Measurements from ENCODE around the gene RAD51B.
A peak's percentile ranks its signal among the peaks of the same experiment; 100 is the strongest.

RAD51B gene

DNA sequence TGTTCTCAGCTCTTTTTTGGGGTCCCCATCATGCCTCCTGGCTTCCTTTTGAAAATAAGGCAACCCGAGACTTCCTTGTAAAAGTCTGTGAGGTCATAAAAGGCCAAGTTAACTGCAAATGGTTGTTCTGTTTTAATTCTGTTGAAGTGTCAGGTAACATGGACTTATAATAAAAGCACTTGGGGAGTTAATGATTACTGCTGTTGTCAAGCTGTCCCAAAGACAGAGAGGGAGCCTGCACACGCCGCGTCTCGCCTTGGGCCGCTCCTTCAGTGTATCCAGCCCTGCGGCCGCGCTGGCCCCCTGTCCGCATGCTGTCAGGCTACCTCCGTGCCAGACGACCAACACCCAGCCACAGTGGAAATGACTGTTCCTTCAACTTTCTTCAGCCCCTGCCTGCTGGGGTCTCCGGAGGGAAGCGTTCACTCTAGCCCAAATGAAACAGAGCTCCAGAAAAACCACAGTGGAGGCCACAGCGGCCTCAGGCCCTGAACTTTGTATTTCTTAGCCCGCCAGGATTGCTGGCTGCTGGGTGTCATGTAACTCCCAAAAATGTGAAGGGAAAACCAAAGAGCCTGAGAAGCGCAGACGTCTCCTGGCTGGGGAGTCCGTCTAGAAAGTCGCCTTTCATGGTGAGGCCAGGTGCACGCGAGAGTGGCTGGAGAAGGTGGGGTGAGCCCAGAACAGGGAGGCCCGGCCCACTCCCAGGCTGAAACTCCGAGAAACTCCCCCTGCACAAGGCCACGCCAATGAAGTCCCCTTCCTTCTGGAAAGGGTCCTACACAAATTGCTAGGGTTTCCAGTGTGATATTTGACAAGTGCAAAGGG lies 784.2 kb downstream of the RAD51B start:
- no peaks in the 10 kb centered on the region for H3K36me3 ChIP-seq (ENCODE audit: control insufficient read depth in 1 of 2, insufficient read depth in 2 of 2, low read length in 2 of 2)
- peaks cover 35 to 38% of the 10 kb centered on the region in 2 donors for H3K4me1 ChIP-seq (ENCODE audit: control insufficient read depth in 1 of 2, insufficient read depth in 2 of 2, low read length in 2 of 2)
- H3K9me3 ChIP-seq (ENCODE audit: control insufficient read depth in 1 of 2, low read length in 2 of 2): no peaks in the 10 kb centered on the region
- no peak overlapping the region for H3K9ac ChIP-seq (ENCODE audit: low read depth in 1 of 2, low read length in 2 of 2)
- no peak overlapping the region for H3K4me3 ChIP-seq (ENCODE audit: low read depth in 1 of 2, low read length in 2 of 2)
- no peak overlapping the region for H3K27ac ChIP-seq (ENCODE audit: low read depth, low read length)
- H3K27me3 ChIP-seq (ENCODE audit: control insufficient read depth in 1 of 2, insufficient read depth in 2 of 2, low read length in 2 of 2): no peaks in the 10 kb centered on the region

GRCh38 chr14:68604361-68604730 lies 784.8 kb downstream of the RAD51B start:
- H3K36me3 ChIP-seq (ENCODE audit: control insufficient read depth in 1 of 2, insufficient read depth in 2 of 2, low read length in 2 of 2): no peaks in the 10 kb centered on the region
- no peak overlapping the region for H3K9ac ChIP-seq (ENCODE audit: low read depth in 1 of 2, low read length in 2 of 2)
- H3K4me3 ChIP-seq (ENCODE audit: low read depth in 1 of 2, low read length in 2 of 2): no peak overlapping the region
- no peak overlapping the region for H3K27ac ChIP-seq (ENCODE audit: low read depth, low read length)
- no peaks in the 10 kb centered on the region for H3K27me3 ChIP-seq (ENCODE audit: control insufficient read depth in 1 of 2, insufficient read depth in 2 of 2, low read length in 2 of 2)
- peaks cover 32% of the 10 kb centered on the region in 2 donors for H3K4me1 ChIP-seq (ENCODE audit: control insufficient read depth in 1 of 2, insufficient read depth in 2 of 2, low read length in 2 of 2)
- H3K9me3 ChIP-seq (ENCODE audit: control insufficient read depth in 1 of 2, low read length in 2 of 2): no peaks in the 10 kb centered on the region

- Histone ChIP-seq H3K36me3 (ENCODE audit: control insufficient read depth in 1 of 2, insufficient read depth in 2 of 2, low read length in 2 of 2) (no peaks in the 10 kb centered on the region), H3K9ac (ENCODE audit: low read depth in 1 of 2, low read length in 2 of 2) (no peak overlapping the region), H3K9me3 (ENCODE audit: control insufficient read depth in 1 of 2, low read length in 2 of 2) (no peaks in the 10 kb centered on the region), H3K4me3 (ENCODE audit: low read depth in 1 of 2, low read length in 2 of 2) (no peak overlapping the region), H3K4me1 (ENCODE audit: control insufficient read depth in 1 of 2, insufficient read depth in 2 of 2, low read length in 2 of 2) (peaks cover 27% of the 10 kb centered on the region in 2 donors), H3K27me3 (ENCODE audit: control insufficient read depth in 1 of 2, insufficient read depth in 2 of 2, low read length in 2 of 2) (no peaks in the 10 kb centered on the region), H3K27ac (ENCODE audit: low read depth, low read length) (no peak overlapping the region)
Observed at GRCh38 chr14:68604822-68605221, 785.2 kb downstream of the RAD51B start.

DNA sequence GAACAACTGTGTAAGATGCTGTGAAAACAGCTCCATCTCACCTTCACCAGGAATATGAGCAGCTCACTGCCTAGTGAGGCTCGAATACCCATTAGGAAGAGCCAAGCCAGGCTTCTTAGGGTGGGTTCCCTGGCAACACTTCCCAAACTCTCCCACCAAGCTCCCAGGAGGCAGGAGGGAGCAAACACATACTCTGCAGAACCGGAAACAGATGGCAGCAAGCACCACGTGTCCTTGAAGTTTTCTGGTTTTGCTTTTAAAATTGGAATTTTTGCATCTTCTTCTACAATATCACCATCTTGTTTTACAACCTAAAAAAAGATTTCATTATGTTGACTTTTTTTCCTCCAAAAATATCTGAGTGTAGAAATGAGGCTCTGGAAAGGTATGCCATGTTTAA lies 786.6 kb downstream of the RAD51B start:
- H3K4me1 ChIP-seq (ENCODE audit: control insufficient read depth in 1 of 2, insufficient read depth in 2 of 2, low read length in 2 of 2): peaks cover 18 to 22% of the 10 kb centered on the region in 2 donors
- H3K36me3 ChIP-seq (ENCODE audit: control insufficient read depth in 1 of 2, insufficient read depth in 2 of 2, low read length in 2 of 2): no peaks in the 10 kb centered on the region
- H3K9ac ChIP-seq (ENCODE audit: low read depth in 1 of 2, low read length in 2 of 2): no peak overlapping the region
- H3K9me3 ChIP-seq (ENCODE audit: control insufficient read depth in 1 of 2, low read length in 2 of 2): no peaks in the 10 kb centered on the region
- H3K27me3 ChIP-seq (ENCODE audit: control insufficient read depth in 1 of 2, insufficient read depth in 2 of 2, low read length in 2 of 2): no peaks in the 10 kb centered on the region
- no peak overlapping the region for H3K4me3 ChIP-seq (ENCODE audit: low read depth in 1 of 2, low read length in 2 of 2)
- H3K27ac ChIP-seq (ENCODE audit: low read depth, low read length): no peak overlapping the region

- no peak overlapping the region for H3K27ac ChIP-seq (ENCODE audit: low read depth, low read length)
- H3K9ac ChIP-seq (ENCODE audit: low read depth in 1 of 2, low read length in 2 of 2): no peak overlapping the region
- peaks cover 23 to 27% of the 10 kb centered on the region in 2 donors for H3K4me1 ChIP-seq (ENCODE audit: control insufficient read depth in 1 of 2, insufficient read depth in 2 of 2, low read length in 2 of 2)
Observed at GRCh38 chr14:68606644-68607043, 787.1 kb downstream of the RAD51B start.

GRCh38 chr14:68607081-68607866 lies 787.7 kb downstream of the RAD51B start:
- no peaks in the 10 kb centered on the region for H3K36me3 ChIP-seq (ENCODE audit: control insufficient read depth in 1 of 2, insufficient read depth in 2 of 2, low read length in 2 of 2)
- H3K27me3 ChIP-seq (ENCODE audit: control insufficient read depth in 1 of 2, insufficient read depth in 2 of 2, low read length in 2 of 2): no peaks in the 10 kb centered on the region
- H3K9ac ChIP-seq (ENCODE audit: low read depth in 1 of 2, low read length in 2 of 2): peak overlapping the region in 1 of 2 donors; percentile 11
- H3K4me3 ChIP-seq (ENCODE audit: low read depth in 1 of 2, low read length in 2 of 2): no peak overlapping the region
- no peaks in the 10 kb centered on the region for H3K9me3 ChIP-seq (ENCODE audit: control insufficient read depth in 1 of 2, low read length in 2 of 2)
- peak overlapping the region; percentile 37 for H3K27ac ChIP-seq (ENCODE audit: low read depth, low read length)
- peaks cover 29 to 33% of the 10 kb centered on the region in 2 donors for H3K4me1 ChIP-seq (ENCODE audit: control insufficient read depth in 1 of 2, insufficient read depth in 2 of 2, low read length in 2 of 2)

More at GRCh38 chr14:68606644-68607043, 787.1 kb downstream of the RAD51B start:
- H3K4me3 ChIP-seq (ENCODE audit: low read depth in 1 of 2, low read length in 2 of 2): no peak overlapping the region
- H3K36me3 ChIP-seq (ENCODE audit: control insufficient read depth in 1 of 2, insufficient read depth in 2 of 2, low read length in 2 of 2): no peaks in the 10 kb centered on the region
- no peaks in the 10 kb centered on the region for H3K9me3 ChIP-seq (ENCODE audit: control insufficient read depth in 1 of 2, low read length in 2 of 2)
- H3K27me3 ChIP-seq (ENCODE audit: control insufficient read depth in 1 of 2, insufficient read depth in 2 of 2, low read length in 2 of 2): no peaks in the 10 kb centered on the region

GRCh38 chr14:68607867-68608573 lies 788.4 kb downstream of the RAD51B start:
- H3K4me1 ChIP-seq (ENCODE audit: control insufficient read depth in 1 of 2, insufficient read depth in 2 of 2, low read length in 2 of 2): peaks cover 35 to 38% of the 10 kb centered on the region in 2 donors
- H3K4me3 ChIP-seq (ENCODE audit: low read depth in 1 of 2, low read length in 2 of 2): no peak overlapping the region
- H3K27me3 ChIP-seq (ENCODE audit: control insufficient read depth in 1 of 2, insufficient read depth in 2 of 2, low read length in 2 of 2): no peaks in the 10 kb centered on the region
- no peaks in the 10 kb centered on the region for H3K36me3 ChIP-seq (ENCODE audit: control insufficient read depth in 1 of 2, insufficient read depth in 2 of 2, low read length in 2 of 2)
- H3K27ac ChIP-seq (ENCODE audit: low read depth, low read length): peak overlapping the region; percentile 54
- no peak overlapping the region for H3K9ac ChIP-seq (ENCODE audit: low read depth in 1 of 2, low read length in 2 of 2)
- no peaks in the 10 kb centered on the region for H3K9me3 ChIP-seq (ENCODE audit: control insufficient read depth in 1 of 2, low read length in 2 of 2)

- peak overlapping the region; percentile 54 for H3K27ac ChIP-seq (ENCODE audit: low read depth, low read length)
- H3K4me3 ChIP-seq (ENCODE audit: low read depth in 1 of 2, low read length in 2 of 2): no peak overlapping the region
- no peaks in the 10 kb centered on the region for H3K36me3 ChIP-seq (ENCODE audit: control insufficient read depth in 1 of 2, insufficient read depth in 2 of 2, low read length in 2 of 2)
- no peaks in the 10 kb centered on the region for H3K27me3 ChIP-seq (ENCODE audit: control insufficient read depth in 1 of 2, insufficient read depth in 2 of 2, low read length in 2 of 2)
- peaks cover 35 to 38% of the 10 kb centered on the region in 2 donors for H3K4me1 ChIP-seq (ENCODE audit: control insufficient read depth in 1 of 2, insufficient read depth in 2 of 2, low read length in 2 of 2)
- no peaks in the 10 kb centered on the region for H3K9me3 ChIP-seq (ENCODE audit: control insufficient read depth in 1 of 2, low read length in 2 of 2)
- no peak overlapping the region for H3K9ac ChIP-seq (ENCODE audit: low read depth in 1 of 2, low read length in 2 of 2)
Observed at GRCh38 chr14:68608574-68608962, 789.0 kb downstream of the RAD51B start.

DNA sequence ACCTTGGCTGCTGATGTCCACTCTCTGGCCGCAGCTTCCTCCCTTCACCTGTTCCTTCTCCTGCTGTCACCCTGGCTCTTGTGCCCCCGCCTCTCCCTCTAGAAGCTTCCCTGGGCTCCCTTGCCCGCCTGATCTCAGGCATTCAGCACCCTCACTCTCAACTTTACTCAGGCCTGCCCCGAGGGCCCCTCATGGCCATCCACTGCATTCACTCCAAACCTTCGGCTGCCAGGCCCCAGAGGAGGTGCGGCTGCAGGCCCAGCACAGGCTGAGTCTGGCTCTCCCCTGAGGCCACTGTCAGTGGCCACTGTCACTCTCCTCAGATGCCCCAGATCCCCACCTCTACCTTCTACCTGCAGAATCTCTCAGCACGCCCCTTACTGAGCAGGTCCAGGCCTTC lies 789.4 kb downstream of the RAD51B start:
- Histone ChIP-seq H3K27me3 (ENCODE audit: control insufficient read depth in 1 of 2, insufficient read depth in 2 of 2, low read length in 2 of 2) (no peaks in the 10 kb centered on the region), H3K27ac (ENCODE audit: low read depth, low read length) (no peak overlapping the region), H3K9me3 (ENCODE audit: control insufficient read depth in 1 of 2, low read length in 2 of 2) (peaks cover 2 to 3% of the 10 kb centered on the region in 2 donors), H3K4me3 (ENCODE audit: low read depth in 1 of 2, low read length in 2 of 2) (no peak overlapping the region), H3K9ac (ENCODE audit: low read depth in 1 of 2, low read length in 2 of 2) (no peak overlapping the region), H3K4me1 (ENCODE audit: control insufficient read depth in 1 of 2, insufficient read depth in 2 of 2, low read length in 2 of 2) (peaks cover 35 to 38% of the 10 kb centered on the region in 2 donors), H3K36me3 (ENCODE audit: control insufficient read depth in 1 of 2, insufficient read depth in 2 of 2, low read length in 2 of 2) (no peaks in the 10 kb centered on the region)
